Gastrocnemius medialis (tissue), 4 donors: ENCODE results near the gene KYNU.

Source experiments
- CTCF ChIP-seq, 5 experiments: fragments of 450-650 bp in 3 of 5; fragments of 200-600 bp in 2 of 5; sonication (generic) in 2 of 5; IDR thresholded peaks in 4 of 5; conservative IDR thresholded peaks in 1 of 5; 1 replicate in 4 of 5; 2 replicates in 1 of 5; pipeline ENCODE4 v1.5.1; 2016 to 2019; ENCODE audit warnings: antibody characterized with exemption in 5 of 5, mild to moderate bottlenecking in 3 of 5, moderate library complexity in 3 of 5
- POLR2A ChIP-seq, 2 donors: fragments of 450-650 bp; IDR thresholded peaks; one replicate each; pipeline ENCODE4 v1.6.1; 2017; ENCODE audit warnings: antibody characterized with exemption in 2 of 2, mild to moderate bottlenecking in 2 of 2, moderate library complexity in 2 of 2

- TF ChIP-seq CTCF (IDR thresholded peaks at IDR 0.05 in 4 of 5, conservative IDR thresholded peaks at IDR 0.05 in 1 of 5), result no peak
- no peak for TF ChIP-seq POLR2A (IDR thresholded peaks at IDR 0.05)
Observed at GRCh38 chr2:143015656-143016055, 138.2 kb downstream of the KYNU start.
